HPDE6-E6E7 (cell line): ENCODE data around the gene PPCS.

Experiments used
- DNase-seq: peaks from one replicate; pipeline ENCODE4 v3.0.0; 2011; ENCODE audit warnings: missing footprints; ENCODE audit errors: extremely low spot score

PPCS gene

GRCh38 chr1:42456010-42456753, at the start of gene PPCS, which contains the start of gene ZMYND12:
Gene PPCS (plus strand): TSS chr1:42456543. CDS start chr1:42456566, 23 bp downstream.
Gene ZMYND12 (minus strand): TSS chr1:42456022. CDS start chr1:42455997, 25 bp downstream.
- DNase-seq: peak; percentile 87

- no peak for DNase-seq
These were observed 41.5 kb upstream of the PPCS start for GRCh38 chr1:42414551-42415496.

GRCh38 chr1:42417166-42417565, 39.2 kb upstream of the PPCS start:
- DNase-seq: no peak

- no peak for DNase-seq
These were observed 37.8 kb upstream of the PPCS start for GRCh38 chr1:42418516-42418915.

GRCh38 chr1:42419126-42419821, 37.1 kb upstream of the PPCS start:
- DNase-seq: no peak

GRCh38 chr1:42420121-42420520, 36.2 kb upstream of the PPCS start:
- no peak for DNase-seq

GRCh38 chr1:42420911-42421585, 35.3 kb upstream of the PPCS start:
- no peak for DNase-seq

- no peak for DNase-seq
These were observed 33.6 kb upstream of the PPCS start for GRCh38 chr1:42422737-42423136.

GRCh38 chr1:42423681-42424080, 32.7 kb upstream of the PPCS start:
- DNase-seq: no peak

GRCh38 chr1:42424201-42424600, 32.1 kb upstream of the PPCS start:
- DNase-seq: no peak

- no peak for DNase-seq
These were observed 29.1 kb upstream of the PPCS start for GRCh38 chr1:42427240-42427639.

- DNase-seq: no peak
These were observed 26.7 kb upstream of the PPCS start for GRCh38 chr1:42429603-42430002.

- DNase-seq: no peak
These were observed 25.8 kb upstream of the PPCS start for GRCh38 chr1:42430286-42431135.

GRCh38 chr1:42431514-42431913, 24.8 kb upstream of the PPCS start:
- no peak for DNase-seq

- no peak for DNase-seq
These were observed 23.6 kb upstream of the PPCS start for GRCh38 chr1:42432714-42433113.

- DNase-seq: no peak
These were observed 23.0 kb upstream of the PPCS start for GRCh38 chr1:42433369-42433768.

- DNase-seq: no peak
These were observed 22.0 kb upstream of the PPCS start for GRCh38 chr1:42434340-42434739.

GRCh38 chr1:42439940-42440339, 16.4 kb upstream of the PPCS start:
- peak; percentile 77 for DNase-seq

GRCh38 chr1:42442662-42443061, 13.7 kb upstream of the PPCS start:
- DNase-seq: no peak

GRCh38 chr1:42449256-42449655, 7.1 kb upstream of the PPCS start:
- no peak for DNase-seq

- DNase-seq: no peak
These were observed 6.3 kb upstream of the PPCS start for GRCh38 chr1:42450061-42450460.
